ENCODE data around the gene ARHGEF6.

GRCh38 chrX:136646602-136647239 is 134.0 kb downstream of the ARHGEF6 start:
- TF ChIP-seq, protein P1, sequence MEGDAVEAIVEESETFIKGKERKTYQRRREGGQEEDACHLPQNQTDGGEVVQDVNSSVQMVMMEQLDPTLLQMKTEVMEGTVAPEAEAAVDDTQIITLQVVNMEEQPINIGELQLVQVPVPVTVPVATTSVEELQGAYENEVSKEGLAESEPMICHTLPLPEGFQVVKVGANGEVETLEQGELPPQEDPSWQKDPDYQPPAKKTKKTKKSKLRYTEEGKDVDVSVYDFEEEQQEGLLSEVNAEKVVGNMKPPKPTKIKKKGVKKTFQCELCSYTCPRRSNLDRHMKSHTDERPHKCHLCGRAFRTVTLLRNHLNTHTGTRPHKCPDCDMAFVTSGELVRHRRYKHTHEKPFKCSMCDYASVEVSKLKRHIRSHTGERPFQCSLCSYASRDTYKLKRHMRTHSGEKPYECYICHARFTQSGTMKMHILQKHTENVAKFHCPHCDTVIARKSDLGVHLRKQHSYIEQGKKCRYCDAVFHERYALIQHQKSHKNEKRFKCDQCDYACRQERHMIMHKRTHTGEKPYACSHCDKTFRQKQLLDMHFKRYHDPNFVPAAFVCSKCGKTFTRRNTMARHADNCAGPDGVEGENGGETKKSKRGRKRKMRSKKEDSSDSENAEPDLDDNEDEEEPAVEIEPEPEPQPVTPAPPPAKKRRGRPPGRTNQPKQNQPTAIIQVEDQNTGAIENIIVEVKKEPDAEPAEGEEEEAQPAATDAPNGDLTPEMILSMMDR (conservative IDR thresholded peaks at IDR 0.05 in 1 of 2, IDR thresholded peaks at IDR 0.05 in 1 of 2; ENCODE audit: extremely low read depth in 1 of 2, insufficient read depth in 1 of 2, low read depth in 1 of 2, low read length in 2 of 2): no peak
- no peak for TF ChIP-seq EZH2 (IDR thresholded peaks at IDR 0.05; ENCODE audit: borderline replicate concordance, low read length)

Data from mammary epithelial cell (primary cell).